Measurements from ENCODE around the gene FERMT2.

Gene FERMT2

DNA sequence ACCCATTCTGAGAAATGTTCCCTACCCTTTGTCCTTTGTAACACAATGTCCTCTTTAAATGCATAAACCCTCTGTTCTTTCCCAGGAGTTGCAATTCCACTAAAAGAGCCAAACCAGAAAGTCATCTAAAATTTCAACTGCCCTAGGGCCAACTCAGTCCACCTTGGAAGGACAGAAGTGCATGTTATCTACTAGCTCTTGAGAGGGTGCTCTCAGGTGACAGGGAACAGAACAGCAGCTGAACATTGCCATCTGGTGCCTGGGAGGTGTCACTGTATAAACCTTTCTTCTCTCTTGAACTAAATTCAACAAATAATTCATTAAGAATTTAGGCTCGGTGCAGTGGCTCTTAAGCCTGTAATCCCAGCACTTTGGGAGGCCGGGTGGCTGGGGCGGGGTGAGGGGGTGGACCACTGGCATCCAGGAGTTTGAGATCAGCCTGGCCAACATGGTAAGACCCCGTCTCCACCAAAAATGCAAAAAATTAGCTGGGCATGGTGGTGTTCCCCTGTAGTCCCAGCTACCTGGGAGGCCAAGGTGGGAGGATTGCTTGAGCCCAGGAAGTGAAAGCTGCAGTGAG, 10.3 kb upstream of the FERMT2 start:
- peaks cover 4% of the 10 kb centered on the region; the same call in 1 of the 2 replicates for H3K9me3 ChIP-seq (ENCODE audit: insufficient read depth, low read depth, low read length)
- 76% methylated on average over 4 of the region's 4 CpGs for WGBS
- H3K4me3 ChIP-seq (ENCODE audit: low read length): no peak overlapping the region
- H3K27ac ChIP-seq (ENCODE audit: low read depth, low read length): no peak overlapping the region
- no peaks in the 10 kb centered on the region for H3K27me3 ChIP-seq (ENCODE audit: insufficient read depth, low read length)
- H3K9ac ChIP-seq (ENCODE audit: low read depth, low read length): no peak overlapping the region
- no peaks in the 10 kb centered on the region for H3K36me3 ChIP-seq (ENCODE audit: insufficient read depth, low read length)
- peaks cover 11% of the 10 kb centered on the region for H3K4me1 ChIP-seq (ENCODE audit: insufficient read depth, low read length)

DNA sequence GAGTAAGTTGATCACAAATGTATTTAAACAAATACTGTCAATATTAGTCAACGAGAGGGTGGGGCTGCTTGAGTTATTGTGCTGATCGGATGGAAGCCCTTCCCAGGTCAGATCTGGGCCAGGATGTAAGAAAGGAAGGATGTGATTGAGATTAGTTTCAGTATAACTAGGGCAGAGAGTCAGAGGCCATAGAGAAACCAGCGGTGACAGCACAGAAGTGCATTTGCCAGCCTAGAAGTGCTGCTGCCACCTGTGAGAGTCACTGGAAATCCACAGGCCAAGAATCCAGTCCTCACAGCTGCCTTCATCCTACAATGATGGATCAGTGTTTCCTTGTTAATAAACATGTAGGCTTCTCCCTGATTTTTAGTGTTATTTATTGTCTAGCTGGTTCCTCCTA, 9.8 kb upstream of the FERMT2 start:
- no peak overlapping the region for H3K4me3 ChIP-seq (ENCODE audit: low read length)

DNA sequence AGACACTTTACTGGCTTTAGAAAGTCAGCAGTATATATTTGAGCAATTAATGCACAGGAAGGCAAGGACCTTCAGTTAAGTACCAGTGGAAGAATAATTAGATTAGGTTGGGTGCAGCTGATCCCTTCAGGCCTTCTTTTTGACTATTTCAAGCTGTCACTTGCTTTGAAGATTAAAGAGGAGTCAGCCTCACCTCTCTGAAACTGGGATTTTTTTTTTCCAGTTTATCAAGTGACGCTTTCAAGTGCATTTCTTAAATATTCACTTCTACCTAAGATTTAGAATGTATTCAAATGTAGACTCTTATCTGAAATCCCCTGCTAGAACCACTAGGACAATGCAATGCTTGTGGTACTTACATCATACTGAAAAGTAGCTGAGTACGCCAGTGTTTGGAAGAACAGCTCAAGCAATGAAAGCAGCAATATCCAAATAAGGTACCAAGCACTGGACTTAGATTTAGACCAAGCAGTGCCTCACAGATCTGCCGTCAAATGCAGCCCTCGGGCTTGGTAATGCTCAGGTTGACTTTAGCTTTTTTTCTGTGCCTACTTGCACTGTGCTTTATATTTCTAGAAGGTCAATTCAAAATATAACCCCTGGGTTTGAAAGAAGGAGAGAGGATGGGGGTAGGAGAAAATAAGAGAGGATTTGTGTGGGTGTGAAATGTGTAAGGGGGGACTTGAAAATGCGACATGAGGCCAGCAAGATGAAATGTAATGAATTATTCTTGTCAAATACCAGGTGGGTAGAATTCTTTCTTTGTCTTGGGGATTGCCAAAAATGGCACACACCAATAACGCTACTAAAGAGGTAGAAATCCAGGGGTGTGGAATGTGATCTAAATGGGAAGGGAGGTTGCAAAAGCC, 3.7 kb upstream of the FERMT2 start:
- Histone ChIP-seq H3K36me3 (ENCODE audit: insufficient read depth, low read length) (no peaks in the 10 kb centered on the region), H3K9me3 (ENCODE audit: insufficient read depth, low read depth, low read length) (peaks cover 4% of the 10 kb centered on the region; the same call in 1 of the 2 replicates), H3K9ac (ENCODE audit: low read depth, low read length) (peak overlapping the region; percentile 28; the same call in 1 of the 2 replicates), H3K27me3 (ENCODE audit: insufficient read depth, low read length) (no peaks in the 10 kb centered on the region), H3K4me3 (ENCODE audit: low read length) (no peak overlapping the region), H3K27ac (ENCODE audit: low read depth, low read length) (peak overlapping the region; percentile 0; the same call in 1 of the 2 replicates), H3K4me1 (ENCODE audit: insufficient read depth, low read length) (peaks cover 27% of the 10 kb centered on the region)
- WGBS: 68% methylated on average over 6 of the region's 6 CpGs

More for the DNA sequence above, 9.8 kb upstream of the FERMT2 start:
- Histone ChIP-seq H3K27me3 (ENCODE audit: insufficient read depth, low read length) (no peaks in the 10 kb centered on the region), H3K27ac (ENCODE audit: low read depth, low read length) (no peak overlapping the region), H3K9ac (ENCODE audit: low read depth, low read length) (no peak overlapping the region), H3K36me3 (ENCODE audit: insufficient read depth, low read length) (no peaks in the 10 kb centered on the region), H3K9me3 (ENCODE audit: insufficient read depth, low read depth, low read length) (peaks cover 4% of the 10 kb centered on the region; the same call in 1 of the 2 replicates), H3K4me1 (ENCODE audit: insufficient read depth, low read length) (peaks cover 11% of the 10 kb centered on the region)
- WGBS: 95% methylated on average over 3 of the region's 3 CpGs

DNA sequence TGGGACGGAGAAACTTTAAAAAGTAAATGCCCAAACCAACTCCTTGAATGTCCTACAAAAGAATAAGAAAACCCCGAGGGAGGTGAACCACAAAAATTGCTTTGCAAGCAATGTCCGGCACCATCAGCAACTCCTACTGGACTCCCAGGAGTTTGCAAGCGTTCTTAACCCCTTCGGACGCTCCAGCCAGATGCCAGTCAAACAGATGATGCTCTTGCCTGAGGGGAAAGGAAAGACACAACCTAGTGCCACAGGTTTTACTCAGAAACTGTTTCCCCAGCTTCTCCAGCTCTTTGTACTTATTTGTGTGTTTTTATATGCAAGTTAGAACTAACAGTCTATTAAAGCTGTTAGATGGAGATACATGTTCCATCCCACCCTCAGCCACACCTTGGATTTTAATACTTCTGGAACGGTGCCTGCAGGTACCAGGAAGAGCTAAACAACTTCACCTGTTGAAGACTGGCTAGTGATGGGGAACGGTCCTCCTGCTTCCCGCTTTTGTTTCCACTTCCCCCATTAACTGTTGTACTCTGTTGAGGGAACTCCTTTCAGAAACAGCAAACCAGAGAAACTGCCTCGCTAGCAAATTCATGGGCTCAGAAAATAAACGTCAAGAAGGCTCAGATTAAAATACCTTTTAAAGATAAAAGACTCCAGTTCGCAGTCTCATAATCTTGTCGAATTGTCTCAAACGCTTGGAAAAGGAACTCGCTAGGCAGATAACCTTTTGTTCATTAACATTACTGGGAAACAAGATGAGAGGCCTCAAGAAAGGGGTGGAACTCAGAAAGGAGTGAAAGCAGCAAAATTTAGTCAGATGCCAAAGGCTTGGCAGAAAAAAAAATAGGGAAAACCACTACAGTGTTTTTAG, 1.1 kb upstream of the FERMT2 start:
- 10% methylated on average over 15 of the region's 15 CpGs for WGBS
- Histone ChIP-seq H3K36me3 (ENCODE audit: insufficient read depth, low read length) (peaks cover 12% of the 10 kb centered on the region), H3K9me3 (ENCODE audit: insufficient read depth, low read depth, low read length) (no peaks in the 10 kb centered on the region), H3K4me3 (ENCODE audit: low read length) (peak overlapping the region; percentile 85), H3K4me1 (ENCODE audit: insufficient read depth, low read length) (peaks cover 45% of the 10 kb centered on the region), H3K27ac (ENCODE audit: low read depth, low read length) (peak overlapping the region; percentile 100), H3K9ac (ENCODE audit: low read depth, low read length) (peak overlapping the region; percentile 99), H3K27me3 (ENCODE audit: insufficient read depth, low read length) (no peaks in the 10 kb centered on the region)

DNA sequence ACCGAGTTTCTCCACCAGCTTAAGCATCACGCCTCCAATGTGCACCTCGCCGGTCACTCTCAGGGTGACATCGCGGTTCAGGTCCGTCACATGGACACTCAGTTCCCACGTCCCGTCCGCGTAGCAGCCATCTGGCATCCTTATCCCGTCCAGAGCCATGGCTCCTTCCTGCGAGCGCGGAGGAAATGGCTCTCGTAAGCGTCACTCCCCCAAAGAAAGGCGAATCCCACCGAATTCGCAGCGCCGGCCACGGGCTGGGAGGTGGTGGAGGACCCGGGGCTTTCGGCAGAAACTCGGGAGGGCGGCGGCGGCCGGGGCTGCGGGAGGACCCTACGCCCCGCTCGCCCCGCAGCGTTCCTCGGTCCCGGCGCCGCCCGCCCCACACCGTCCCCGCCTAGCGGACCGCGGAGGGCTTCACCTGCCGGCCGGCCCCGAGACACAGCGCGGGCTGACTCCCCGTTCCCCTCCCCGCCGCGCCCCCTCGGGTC, 396 bp downstream of the FERMT2 start:
- H3K27ac ChIP-seq (ENCODE audit: low read depth, low read length): peak overlapping the region; percentile 95
- WGBS: under 1% methylated on average over 56 of the region's 56 CpGs
- H3K36me3 ChIP-seq (ENCODE audit: insufficient read depth, low read length): peaks cover 18% of the 10 kb centered on the region
- H3K4me1 ChIP-seq (ENCODE audit: insufficient read depth, low read length): peaks cover 45% of the 10 kb centered on the region
- no peaks in the 10 kb centered on the region for H3K9me3 ChIP-seq (ENCODE audit: insufficient read depth, low read depth, low read length)
- H3K27me3 ChIP-seq (ENCODE audit: insufficient read depth, low read length): no peaks in the 10 kb centered on the region
- peak overlapping the region; percentile 90 for H3K9ac ChIP-seq (ENCODE audit: low read depth, low read length)
- H3K4me3 ChIP-seq (ENCODE audit: low read length): peak overlapping the region; percentile 80

DNA sequence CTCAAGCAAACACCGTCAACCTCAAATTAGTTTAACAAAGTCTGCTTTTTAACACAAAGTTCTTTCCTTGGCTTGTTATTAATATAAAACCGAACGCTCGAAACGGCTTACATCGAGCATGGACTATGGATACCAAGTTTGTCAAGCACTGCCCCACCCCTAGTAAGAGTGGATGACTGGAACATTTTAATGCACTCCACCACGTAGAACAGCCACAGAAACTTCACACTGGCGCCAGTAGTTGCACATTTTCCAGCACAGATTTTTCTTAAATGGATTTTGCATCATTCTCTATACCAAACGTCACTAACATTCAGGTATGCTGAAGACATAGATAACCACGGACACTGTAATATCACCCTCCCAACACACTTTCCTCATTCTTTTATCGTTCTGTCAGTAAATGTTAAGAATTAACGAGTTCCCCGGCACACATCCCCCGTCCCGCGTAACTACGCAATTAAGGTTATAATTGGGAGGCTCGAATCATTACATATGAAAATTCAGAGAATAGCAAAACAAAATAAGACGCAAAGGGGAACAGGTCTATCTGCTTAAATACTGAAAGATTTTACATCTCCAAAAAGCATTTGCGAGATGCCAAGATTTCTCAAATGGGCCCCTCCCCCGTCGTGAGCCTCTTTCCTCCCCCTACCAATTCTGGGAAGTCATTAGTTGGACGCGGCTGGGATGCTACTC, 990 bp downstream of the FERMT2 start:
- H3K27me3 ChIP-seq (ENCODE audit: insufficient read depth, low read length): no peaks in the 10 kb centered on the region
- peaks cover 18% of the 10 kb centered on the region for H3K36me3 ChIP-seq (ENCODE audit: insufficient read depth, low read length)
- no peaks in the 10 kb centered on the region for H3K9me3 ChIP-seq (ENCODE audit: insufficient read depth, low read depth, low read length)
- peaks cover 41% of the 10 kb centered on the region for H3K4me1 ChIP-seq (ENCODE audit: insufficient read depth, low read length)
- H3K9ac ChIP-seq (ENCODE audit: low read depth, low read length): peak overlapping the region; percentile 90
- H3K27ac ChIP-seq (ENCODE audit: low read depth, low read length): peak overlapping the region; percentile 95
- 2% methylated on average over 24 of the region's 24 CpGs for WGBS
- peak overlapping the region; percentile 80 for H3K4me3 ChIP-seq (ENCODE audit: low read length)

DNA sequence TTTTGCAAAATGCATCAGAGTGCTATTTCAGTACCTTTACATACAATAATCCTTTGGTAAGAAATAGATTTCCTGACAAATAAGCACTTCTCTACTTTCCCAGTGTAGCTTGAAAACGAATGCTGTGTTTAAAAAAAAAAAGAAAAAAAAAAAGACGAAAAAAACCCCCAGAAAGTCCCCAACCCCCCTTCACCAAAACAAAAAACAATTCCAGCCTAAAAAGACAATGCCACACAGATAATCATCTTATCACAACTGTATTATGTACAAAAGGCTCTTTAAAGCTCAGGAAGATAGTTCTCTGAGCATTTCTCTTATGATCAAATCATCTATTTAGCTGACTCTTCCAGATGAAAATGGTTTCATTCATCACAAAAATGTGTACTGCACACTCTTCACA, 1.6 kb downstream of the FERMT2 start:
- WGBS: no CpG with 5 or more reads among the region's 2 CpGs

DNA sequence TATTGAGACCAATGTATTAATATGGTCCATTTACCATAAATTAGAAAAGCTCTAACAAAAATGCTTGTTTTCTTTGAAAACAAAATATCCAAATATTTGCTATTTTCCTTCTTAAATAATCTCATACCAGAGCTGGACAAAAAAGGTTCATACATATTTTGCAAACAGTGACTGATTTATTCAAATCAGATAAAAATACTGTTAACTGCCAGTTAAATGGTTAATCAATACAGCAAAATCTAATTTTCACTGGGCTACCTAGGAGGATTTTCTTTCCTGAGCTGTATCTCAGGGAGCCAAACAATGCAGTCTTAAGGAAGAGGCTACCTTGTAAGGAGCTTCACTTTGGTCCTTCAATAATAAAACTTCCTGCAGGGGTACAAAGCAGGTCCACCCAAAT, 2.0 kb downstream of the FERMT2 start:
- H3K4me3 ChIP-seq (ENCODE audit: low read length): peak overlapping the region; percentile 80
- H3K4me1 ChIP-seq (ENCODE audit: insufficient read depth, low read length): peaks cover 31% of the 10 kb centered on the region
- no peaks in the 10 kb centered on the region for H3K27me3 ChIP-seq (ENCODE audit: insufficient read depth, low read length)
- H3K36me3 ChIP-seq (ENCODE audit: insufficient read depth, low read length): peaks cover 18% of the 10 kb centered on the region
- H3K27ac ChIP-seq (ENCODE audit: low read depth, low read length): no peak overlapping the region
- no peaks in the 10 kb centered on the region for H3K9me3 ChIP-seq (ENCODE audit: insufficient read depth, low read depth, low read length)
- H3K9ac ChIP-seq (ENCODE audit: low read depth, low read length): peak overlapping the region; percentile 90; the same call in 1 of the 2 replicates

More for the DNA sequence above, 1.6 kb downstream of the FERMT2 start:
- H3K27ac ChIP-seq (ENCODE audit: low read depth, low read length): no peak overlapping the region
- peaks cover 35% of the 10 kb centered on the region for H3K4me1 ChIP-seq (ENCODE audit: insufficient read depth, low read length)
- H3K9me3 ChIP-seq (ENCODE audit: insufficient read depth, low read depth, low read length): no peaks in the 10 kb centered on the region
- H3K27me3 ChIP-seq (ENCODE audit: insufficient read depth, low read length): no peaks in the 10 kb centered on the region
- H3K4me3 ChIP-seq (ENCODE audit: low read length): peak overlapping the region; percentile 80
- H3K36me3 ChIP-seq (ENCODE audit: insufficient read depth, low read length): peaks cover 18% of the 10 kb centered on the region
- H3K9ac ChIP-seq (ENCODE audit: low read depth, low read length): peak overlapping the region; percentile 90

DNA sequence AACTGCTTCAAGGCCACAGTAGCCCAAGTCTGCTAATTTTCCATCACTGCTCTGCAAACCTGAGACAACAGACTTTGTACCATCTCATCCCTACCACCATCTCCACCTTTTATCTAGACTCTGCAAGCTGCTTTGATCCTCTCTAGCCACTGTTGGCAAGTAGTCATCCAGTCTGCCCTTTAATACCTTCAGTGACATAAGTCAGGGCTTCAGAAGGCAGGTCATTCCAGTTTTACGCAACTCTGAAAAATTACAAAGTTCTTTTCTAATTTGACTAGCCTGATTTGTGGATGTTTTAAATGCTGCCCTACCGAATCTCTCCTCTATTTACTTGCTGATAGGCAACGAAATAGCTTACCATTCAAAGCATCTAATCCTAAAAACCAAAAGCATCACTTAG, 2.8 kb downstream of the FERMT2 start:
- Histone ChIP-seq H3K9me3 (ENCODE audit: insufficient read depth, low read depth, low read length) (no peaks in the 10 kb centered on the region), H3K4me3 (ENCODE audit: low read length) (peak overlapping the region; percentile 80), H3K4me1 (ENCODE audit: insufficient read depth, low read length) (peaks cover 29% of the 10 kb centered on the region), H3K27me3 (ENCODE audit: insufficient read depth, low read length) (no peaks in the 10 kb centered on the region), H3K36me3 (ENCODE audit: insufficient read depth, low read length) (peaks cover 25% of the 10 kb centered on the region), H3K9ac (ENCODE audit: low read depth, low read length) (peak overlapping the region; percentile 9; the same call in 1 of the 2 replicates), H3K27ac (ENCODE audit: low read depth, low read length) (no peak overlapping the region)
- 84% methylated on average over 3 of the region's 3 CpGs for WGBS

DNA sequence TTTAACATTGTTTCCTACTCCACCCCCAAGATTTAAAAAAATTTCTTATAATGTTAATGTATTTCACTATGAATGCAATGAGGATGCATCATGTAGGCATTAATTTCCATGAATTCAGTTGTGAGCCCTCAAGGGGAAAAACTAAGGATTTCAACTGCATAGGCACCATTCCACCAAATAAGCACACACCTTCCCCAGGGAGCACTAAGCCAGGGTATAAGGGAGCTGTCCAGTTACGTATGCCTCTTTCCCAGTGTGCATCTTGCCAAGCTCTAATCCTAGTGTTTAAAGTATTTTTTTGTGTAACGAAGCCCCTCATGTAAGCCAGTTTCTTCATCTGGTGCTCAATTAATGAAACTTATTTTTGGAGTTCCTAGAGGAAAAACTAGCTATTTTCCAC, 6.6 kb downstream of the FERMT2 start:
- Histone ChIP-seq H3K27me3 (ENCODE audit: insufficient read depth, low read length) (no peaks in the 10 kb centered on the region), H3K9me3 (ENCODE audit: insufficient read depth, low read depth, low read length) (no peaks in the 10 kb centered on the region), H3K9ac (ENCODE audit: low read depth, low read length) (no peak overlapping the region), H3K27ac (ENCODE audit: low read depth, low read length) (no peak overlapping the region), H3K4me1 (ENCODE audit: insufficient read depth, low read length) (peaks cover 21% of the 10 kb centered on the region), H3K4me3 (ENCODE audit: low read length) (no peak overlapping the region), H3K36me3 (ENCODE audit: insufficient read depth, low read length) (peaks cover 35% of the 10 kb centered on the region)
- WGBS: 93% methylated on average over 2 of the region's 2 CpGs
